ENCODE measurements around the gene UTP20. TPM values are rescaled to one million over a fixed set of nuclear protein-coding genes. Genes with fewer than 3 reads are reported as not detected.

UTP20 gene
- polyA plus RNA-seq, 1 experiment: 14.5 TPM

GRCh38 chr12:101327546-101327945 lies 47.6 kb downstream of the UTP20 start:
- Histone ChIP-seq H3K4me3 (ENCODE audit: low read depth, low read length) (no peak overlapping the region), H3K9me3 (ENCODE audit: control insufficient read depth, insufficient read depth, low read length) (no peaks in the 10 kb centered on the region), H3K27ac (ENCODE audit: low read depth, low read length) (no peak overlapping the region), H3K27me3 (ENCODE audit: control insufficient read depth, insufficient read depth, low read length) (no peaks in the 10 kb centered on the region)
- ChIA-PET CTCF (interaction anchor here (1.3 kb wide), 1 partner anchor 500 kb away, joined by 6 read pairs; no protein-coding TSS in a partner anchor), POLR2A (no interaction called here)
- no peak for TF ChIP-seq CTCF (IDR thresholded peaks at IDR 0.05; ENCODE audit: low read depth, low read length)
- no peak for DNase-seq (ENCODE audit: low read depth, low spot score)

- ChIA-PET POLR2A (no interaction called here), CTCF (interaction anchor here (1.3 kb wide), 1 partner anchor 502 kb away, joined by 6 read pairs; no protein-coding TSS in a partner anchor)
- DNase-seq (ENCODE audit: low read depth, low spot score): no peak
- no peak for TF ChIP-seq CTCF (IDR thresholded peaks at IDR 0.05; ENCODE audit: low read depth, low read length)
- no peak overlapping the region for H3K4me3 ChIP-seq (ENCODE audit: low read depth, low read length)
- H3K27me3 ChIP-seq (ENCODE audit: control insufficient read depth, insufficient read depth, low read length): no peaks in the 10 kb centered on the region
- H3K9me3 ChIP-seq (ENCODE audit: control insufficient read depth, insufficient read depth, low read length): no peaks in the 10 kb centered on the region
- H3K27ac ChIP-seq (ENCODE audit: low read depth, low read length): no peak overlapping the region
These were observed 49.0 kb downstream of the UTP20 start for GRCh38 chr12:101328917-101329316.

GRCh38 chr12:101330631-101331030 lies 50.7 kb downstream of the UTP20 start:
- H3K9me3 ChIP-seq (ENCODE audit: control insufficient read depth, insufficient read depth, low read length): no peaks in the 10 kb centered on the region
- no peak overlapping the region for H3K27ac ChIP-seq (ENCODE audit: low read depth, low read length)
- H3K4me3 ChIP-seq (ENCODE audit: low read depth, low read length): no peak overlapping the region
- TF ChIP-seq CTCF (IDR thresholded peaks at IDR 0.05; ENCODE audit: low read depth, low read length): no peak
- no peak for DNase-seq (ENCODE audit: low read depth, low spot score)
- ChIA-PET CTCF (no interaction called here), POLR2A (no interaction called here)
- no peaks in the 10 kb centered on the region for H3K27me3 ChIP-seq (ENCODE audit: control insufficient read depth, insufficient read depth, low read length)

GRCh38 chr12:101336437-101336836 lies 56.5 kb downstream of the UTP20 start:
- no peak for DNase-seq (ENCODE audit: low read depth, low spot score)
- H3K4me3 ChIP-seq (ENCODE audit: low read depth, low read length): no peak overlapping the region
- no peaks in the 10 kb centered on the region for H3K27me3 ChIP-seq (ENCODE audit: control insufficient read depth, insufficient read depth, low read length)
- POLR2A ChIA-PET: no interaction called here
- H3K9me3 ChIP-seq (ENCODE audit: control insufficient read depth, insufficient read depth, low read length): no peaks in the 10 kb centered on the region
- H3K27ac ChIP-seq (ENCODE audit: low read depth, low read length): no peak overlapping the region
- no peak for TF ChIP-seq CTCF (IDR thresholded peaks at IDR 0.05; ENCODE audit: low read depth, low read length)
- CTCF ChIA-PET: interaction anchor here (1.0 kb wide), 1 partner anchor 42 kb away, joined by 3 read pairs; no protein-coding TSS in a partner anchor

GRCh38 chr12:101338087-101338486 lies 58.2 kb downstream of the UTP20 start:
- ChIA-PET POLR2A (no interaction called here), CTCF (interaction anchor here (1.7 kb wide), 1 partner anchor 14 kb away, joined by 7 read pairs; no protein-coding TSS in a partner anchor)
- H3K9me3 ChIP-seq (ENCODE audit: control insufficient read depth, insufficient read depth, low read length): no peaks in the 10 kb centered on the region
- DNase-seq (ENCODE audit: low read depth, low spot score): no peak
- no peak for TF ChIP-seq CTCF (IDR thresholded peaks at IDR 0.05; ENCODE audit: low read depth, low read length)
- no peak overlapping the region for H3K27ac ChIP-seq (ENCODE audit: low read depth, low read length)
- no peak overlapping the region for H3K4me3 ChIP-seq (ENCODE audit: low read depth, low read length)
- H3K27me3 ChIP-seq (ENCODE audit: control insufficient read depth, insufficient read depth, low read length): no peaks in the 10 kb centered on the region
